ENCODE data around the gene ZACN. TPM values are rescaled to one million over a fixed set of nuclear protein-coding genes. Genes with fewer than 3 reads are reported as not detected.

ZACN gene
- total RNA-seq, 2 donors from 2014 or later, result not detected

DNA sequence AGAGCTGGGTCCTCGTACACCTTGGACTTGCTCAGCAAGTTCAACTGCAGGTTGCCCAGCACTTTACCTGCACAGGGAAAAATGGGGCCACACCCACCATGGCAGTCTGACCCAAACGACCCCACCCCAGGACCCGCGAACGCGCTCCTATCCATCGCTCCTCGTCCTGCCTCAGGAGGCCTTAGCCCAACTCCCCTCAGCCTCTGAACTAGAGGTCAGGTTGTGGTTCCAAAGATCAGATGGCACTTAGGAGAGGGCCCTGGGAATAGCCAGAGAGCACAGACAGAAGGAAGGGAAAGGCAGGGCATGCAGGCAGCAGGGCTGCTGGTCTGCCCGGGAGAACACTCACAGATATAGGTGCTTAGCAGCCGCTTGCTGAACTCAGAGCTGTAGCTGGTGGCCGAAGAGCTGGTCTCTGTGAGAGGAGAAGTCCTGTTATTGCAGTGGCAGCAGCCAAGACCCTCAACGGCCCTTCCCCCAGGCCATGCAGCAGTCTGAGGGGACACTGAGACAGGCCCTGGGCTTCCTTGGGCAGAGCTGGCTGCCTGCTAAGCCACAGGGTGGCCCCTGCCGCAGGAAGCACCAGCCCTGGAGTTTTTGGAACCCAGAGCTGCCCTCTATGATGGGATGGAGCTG is 6.9 kb downstream of the ZACN start:
- TF ChIP-seq, protein P1, sequence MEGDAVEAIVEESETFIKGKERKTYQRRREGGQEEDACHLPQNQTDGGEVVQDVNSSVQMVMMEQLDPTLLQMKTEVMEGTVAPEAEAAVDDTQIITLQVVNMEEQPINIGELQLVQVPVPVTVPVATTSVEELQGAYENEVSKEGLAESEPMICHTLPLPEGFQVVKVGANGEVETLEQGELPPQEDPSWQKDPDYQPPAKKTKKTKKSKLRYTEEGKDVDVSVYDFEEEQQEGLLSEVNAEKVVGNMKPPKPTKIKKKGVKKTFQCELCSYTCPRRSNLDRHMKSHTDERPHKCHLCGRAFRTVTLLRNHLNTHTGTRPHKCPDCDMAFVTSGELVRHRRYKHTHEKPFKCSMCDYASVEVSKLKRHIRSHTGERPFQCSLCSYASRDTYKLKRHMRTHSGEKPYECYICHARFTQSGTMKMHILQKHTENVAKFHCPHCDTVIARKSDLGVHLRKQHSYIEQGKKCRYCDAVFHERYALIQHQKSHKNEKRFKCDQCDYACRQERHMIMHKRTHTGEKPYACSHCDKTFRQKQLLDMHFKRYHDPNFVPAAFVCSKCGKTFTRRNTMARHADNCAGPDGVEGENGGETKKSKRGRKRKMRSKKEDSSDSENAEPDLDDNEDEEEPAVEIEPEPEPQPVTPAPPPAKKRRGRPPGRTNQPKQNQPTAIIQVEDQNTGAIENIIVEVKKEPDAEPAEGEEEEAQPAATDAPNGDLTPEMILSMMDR (IDR thresholded peaks at IDR 0.05), result no peak
- Histone ChIP-seq H3K27me3 (replicated peaks; ENCODE audit: insufficient read depth) (no peaks in the 10 kb centered on the region), H3K36me3 (peaks cover 60% of the 10 kb centered on the region), H3K27ac (no peak overlapping the region), H3K9me3 (no peaks in the 10 kb centered on the region), H3K4me3 (no peak overlapping the region), H3K4me1 (ENCODE audit: control insufficient read depth in 1 of 2, low read depth in 2 of 2) (no peaks in the 10 kb centered on the region)
- DNase-seq (ENCODE audit: low spot score) (no peak), ATAC-seq (ENCODE audit: insufficient number of reproducible peaks, low FRiP score, low read depth) (no peak)

DNA sequence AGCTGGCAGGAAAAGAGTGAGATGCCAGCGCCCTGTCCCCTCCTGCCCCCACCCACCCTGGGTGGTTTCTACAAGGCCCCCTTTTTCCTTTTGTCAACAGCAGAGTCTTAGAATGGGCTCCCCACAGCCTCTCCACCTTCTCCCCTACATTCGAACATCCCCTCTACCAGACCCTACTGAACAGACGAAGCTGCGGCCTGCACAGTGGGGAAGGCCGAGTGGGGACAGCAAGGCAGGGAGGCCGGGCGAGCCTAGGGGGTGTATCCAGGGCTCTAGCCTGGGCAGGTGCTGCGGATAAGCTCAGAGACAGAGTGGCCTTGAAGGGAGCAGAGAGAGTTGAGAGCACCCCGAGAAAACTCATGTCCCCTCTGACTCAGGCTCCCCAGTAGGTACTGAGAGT is 7.4 kb downstream of the ZACN start:
- peaks cover 60% of the 10 kb centered on the region for H3K36me3 ChIP-seq
- no peaks in the 10 kb centered on the region for H3K4me1 ChIP-seq (ENCODE audit: control insufficient read depth in 1 of 2, low read depth in 2 of 2)
- no peaks in the 10 kb centered on the region for H3K9me3 ChIP-seq
- H3K27ac ChIP-seq, result no peak overlapping the region
- no peak overlapping the region for H3K4me3 ChIP-seq
- ATAC-seq (ENCODE audit: insufficient number of reproducible peaks, low FRiP score, low read depth), result no peak
- TF ChIP-seq, protein P1 (IDR thresholded peaks at IDR 0.05), result no peak
- no peak for DNase-seq (ENCODE audit: low spot score)
- H3K27me3 ChIP-seq (replicated peaks; ENCODE audit: insufficient read depth), result no peaks in the 10 kb centered on the region

DNA sequence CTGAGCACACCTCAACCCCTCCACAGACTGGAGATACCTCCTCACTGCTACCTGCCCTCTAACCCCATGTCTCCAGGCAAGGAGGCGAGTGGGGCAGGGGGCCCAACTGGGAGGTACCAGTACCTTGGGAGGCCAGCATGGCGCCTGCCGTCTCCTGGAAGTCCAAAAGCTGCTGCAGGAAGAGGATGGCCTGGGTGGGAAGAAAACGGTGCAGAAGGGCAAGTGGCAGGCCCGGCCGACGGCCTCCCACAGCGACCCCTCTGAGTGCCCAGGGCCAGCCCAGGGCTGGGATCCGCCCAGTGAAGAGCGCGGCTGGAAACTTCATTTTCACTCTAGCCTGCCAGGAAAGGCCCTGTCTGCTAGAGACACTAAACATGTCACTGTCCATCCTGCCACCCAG is 8.5 kb downstream of the ZACN start:
- peaks cover 62% of the 10 kb centered on the region for H3K36me3 ChIP-seq
- no peaks in the 10 kb centered on the region for H3K9me3 ChIP-seq
- TF ChIP-seq, protein P1 (IDR thresholded peaks at IDR 0.05), result no peak
- no peaks in the 10 kb centered on the region for H3K27me3 ChIP-seq (replicated peaks; ENCODE audit: insufficient read depth)
- no peak for ATAC-seq (ENCODE audit: insufficient number of reproducible peaks, low FRiP score, low read depth)
- H3K4me3 ChIP-seq, result no peak overlapping the region
- no peak for DNase-seq (ENCODE audit: low spot score)
- no peak overlapping the region for H3K27ac ChIP-seq
- H3K4me1 ChIP-seq (ENCODE audit: control insufficient read depth in 1 of 2, low read depth in 2 of 2), result no peaks in the 10 kb centered on the region

DNA sequence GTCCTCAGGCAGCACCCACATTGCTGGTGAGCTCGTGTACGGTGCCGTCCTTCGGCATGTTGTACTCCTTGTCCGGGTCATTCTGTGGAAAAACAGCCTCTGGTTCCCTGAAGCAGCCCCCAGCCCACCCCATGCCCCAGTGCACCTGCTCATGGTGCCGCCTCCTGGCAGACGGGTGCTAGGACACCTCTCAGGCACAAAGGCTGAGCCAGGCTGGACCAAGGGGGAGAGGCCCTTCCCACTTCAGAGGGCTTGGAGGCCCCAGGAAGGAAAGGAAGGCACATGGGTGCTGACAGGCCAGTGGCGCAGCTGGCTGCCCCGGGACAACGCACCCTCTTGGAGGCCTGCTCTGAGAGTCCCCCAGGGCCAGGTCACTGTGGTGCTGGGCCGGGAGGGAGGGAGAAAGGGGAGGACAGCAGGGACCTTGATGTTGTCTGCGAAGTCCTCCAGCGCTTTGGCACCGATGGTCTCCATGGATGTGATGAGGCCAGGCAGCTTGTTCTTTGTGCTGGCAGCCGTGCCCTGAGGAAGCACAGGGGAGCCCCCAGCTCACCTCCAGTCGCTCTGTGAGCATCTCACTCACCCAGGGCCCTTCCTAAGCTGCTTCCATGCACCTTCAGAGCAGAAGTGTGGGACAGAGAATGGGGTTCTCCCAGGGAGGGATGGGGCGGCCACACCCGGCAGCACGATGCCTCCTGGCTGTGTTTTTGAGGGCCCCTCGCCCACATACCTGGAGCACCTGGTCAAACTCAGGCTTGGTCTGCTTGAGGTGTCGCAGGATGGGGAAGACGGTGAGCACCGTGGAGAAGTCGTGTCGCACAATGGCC is 9.3 kb downstream of the ZACN start:
- Histone ChIP-seq H3K36me3 (peaks cover 69% of the 10 kb centered on the region), H3K4me1 (ENCODE audit: control insufficient read depth in 1 of 2, low read depth in 2 of 2) (no peaks in the 10 kb centered on the region), H3K4me3 (no peak overlapping the region), H3K9me3 (no peaks in the 10 kb centered on the region), H3K27me3 (replicated peaks; ENCODE audit: insufficient read depth) (no peaks in the 10 kb centered on the region), H3K27ac (no peak overlapping the region)
- no peak for DNase-seq (ENCODE audit: low spot score)
- ATAC-seq (ENCODE audit: insufficient number of reproducible peaks, low FRiP score, low read depth), result no peak
- TF ChIP-seq, protein P1 (IDR thresholded peaks at IDR 0.05), result no peak

DNA sequence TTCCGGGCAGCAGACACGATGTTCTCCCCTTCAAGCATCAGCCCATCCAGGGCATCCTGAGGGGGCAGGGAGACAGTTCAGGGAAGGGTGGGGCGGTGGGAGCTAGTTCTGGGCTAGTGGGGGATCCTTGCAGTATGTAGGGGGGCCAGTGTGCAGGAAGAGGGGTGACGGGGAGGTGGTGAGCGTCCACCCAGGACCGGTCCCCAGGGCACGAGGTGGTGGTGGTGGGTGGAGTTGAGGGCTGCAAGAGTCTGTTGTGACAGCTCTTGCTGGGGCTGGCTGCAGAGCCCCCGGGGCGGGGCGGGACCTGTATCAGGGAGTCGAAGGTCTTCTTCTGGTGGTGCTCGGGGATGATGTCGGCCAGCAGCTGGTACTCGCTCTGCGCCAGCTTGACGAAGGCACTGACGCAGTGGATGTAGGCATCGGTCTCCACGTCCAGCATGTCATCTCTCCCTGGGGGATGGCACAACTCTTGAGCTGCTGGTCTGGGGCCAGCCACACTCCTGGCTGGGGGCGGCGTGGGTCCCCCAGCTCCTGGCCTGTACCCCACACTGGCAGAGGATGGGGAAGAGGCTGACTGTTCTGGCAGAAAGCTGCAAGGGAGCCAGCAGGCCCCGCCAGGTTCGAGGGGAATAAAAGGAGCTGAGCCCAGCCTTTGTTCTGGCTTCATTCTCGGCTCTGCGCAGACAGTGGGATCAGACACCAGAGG is 10.0 kb downstream of the ZACN start:
- no peaks in the 10 kb centered on the region for H3K9me3 ChIP-seq
- H3K27ac ChIP-seq, result no peak overlapping the region
- H3K36me3 ChIP-seq, result peaks cover 77% of the 10 kb centered on the region
- ATAC-seq (ENCODE audit: insufficient number of reproducible peaks, low FRiP score, low read depth), result no peak
- H3K27me3 ChIP-seq (replicated peaks; ENCODE audit: insufficient read depth), result no peaks in the 10 kb centered on the region
- H3K4me1 ChIP-seq (ENCODE audit: control insufficient read depth in 1 of 2, low read depth in 2 of 2), result no peaks in the 10 kb centered on the region
- H3K4me3 ChIP-seq, result no peak overlapping the region
- no peak for DNase-seq (ENCODE audit: low spot score)
- TF ChIP-seq, protein P1 (IDR thresholded peaks at IDR 0.05), result no peak

All from thoracic aorta (tissue), 2 donors.